Progenitor cell of endocrine pancreas (in vitro differentiated cells): ENCODE data around the gene SAMD4A. TPM values are rescaled to one million over a fixed set of nuclear protein-coding genes. Genes with fewer than 3 reads are reported as not detected.
"Not testable (repeated sequence)": the region's sequence is repeated elsewhere in the genome, so short reads cannot be mapped to it uniquely, and the experiment has no call there.

Experiments used
- DNase-seq: peaks from one replicate; pipeline ENCODE4 v3.0.0; 2021; ENCODE audit warnings: low spot score; ENCODE audit not compliant: unreplicated experiment
- H3K27ac Mint-ChIP-seq: 2 replicates; pipeline ENCODE4 v1.8.0; 2021; ENCODE audit warnings: mild to moderate bottlenecking, moderate library complexity, mixed read lengths
- H3K27me3 Mint-ChIP-seq: 2 replicates; pipeline ENCODE4 v1.8.0; 2021; ENCODE audit warnings: mixed read lengths
- H3K36me3 Mint-ChIP-seq: 2 replicates; pipeline ENCODE4 v1.8.0; 2022; ENCODE audit warnings: mixed read lengths; ENCODE audit not compliant: insufficient read depth
- H3K4me1 Mint-ChIP-seq: 2 replicates; pipeline ENCODE4 v1.8.0; 2021; ENCODE audit warnings: low read depth, mixed read lengths
- H3K4me3 Mint-ChIP-seq: 2 replicates; pipeline ENCODE4 v1.8.0; 2021; ENCODE audit warnings: low read depth, mild to moderate bottlenecking, moderate library complexity, mixed read lengths
- H3K9me3 Mint-ChIP-seq: 2 replicates; pipeline ENCODE4 v1.8.0; 2021; ENCODE audit warnings: low read depth, mixed read lengths
- CTCF ChIP-seq: fragments of 200-600 bp; sonication (generic); IDR thresholded peaks from one replicate; pipeline ENCODE4 v1.5.0; 2021; ENCODE audit warnings: antibody characterized with exemption, mild to moderate bottlenecking; ENCODE audit not compliant: unreplicated experiment
- total RNA-seq: library from RNA; stranded (reverse); gene quantifications from 2 replicates; pipeline ENCODE4 v1.2.1, GENCODE V29; 2021

Gene SAMD4A
- total RNA-seq, 1 donor from 2014 or later: 9.1 TPM

DNA sequence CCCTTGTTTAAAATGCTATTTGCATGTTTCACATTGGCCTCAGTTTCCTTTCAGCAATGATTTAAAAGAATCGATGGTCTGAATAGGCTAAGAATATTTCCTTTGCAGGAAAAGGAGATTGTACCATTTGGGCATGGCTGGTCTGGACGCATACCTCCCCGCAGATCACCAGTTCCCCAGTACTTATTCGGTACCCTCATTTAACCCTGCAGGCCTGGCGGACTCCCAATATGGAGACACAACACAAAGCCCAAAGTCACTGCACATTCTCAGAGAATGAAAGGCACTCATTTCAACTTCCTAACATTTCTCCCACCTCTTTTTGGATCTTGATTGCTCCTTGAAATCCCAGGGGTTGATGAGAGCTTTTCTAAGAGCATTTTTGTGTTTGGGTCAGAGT lies 182.8 kb downstream of the SAMD4A start:
- DNase-seq: no peak
- no peak overlapping the region for H3K27ac Mint-ChIP-seq
- H3K4me3 Mint-ChIP-seq: no peak overlapping the region
- no peak for TF ChIP-seq CTCF
- H3K4me1 Mint-ChIP-seq: no peaks in the 10 kb centered on the region
- no peaks in the 10 kb centered on the region for H3K9me3 Mint-ChIP-seq
- H3K27me3 Mint-ChIP-seq: no peaks in the 10 kb centered on the region
- H3K36me3 Mint-ChIP-seq: no peaks in the 10 kb centered on the region

DNA sequence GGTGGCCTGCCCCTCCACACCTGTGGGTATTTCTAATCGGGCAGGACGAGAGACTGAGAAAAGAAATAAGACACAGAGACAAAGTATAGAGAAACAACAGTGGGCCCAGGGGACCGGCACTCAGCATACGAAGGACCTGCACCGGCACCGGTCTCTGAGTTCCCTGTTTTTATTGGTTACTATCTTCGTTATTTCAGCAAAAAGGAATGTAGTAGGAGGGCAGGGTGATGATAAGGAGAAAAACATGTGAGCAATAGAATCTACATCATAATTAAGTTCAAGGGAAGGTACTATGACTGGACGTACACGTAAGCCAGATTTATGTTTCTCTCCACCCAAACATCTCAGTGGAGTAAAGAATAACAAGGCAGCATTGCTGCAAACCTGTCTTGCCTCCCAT lies 185.7 kb downstream of the SAMD4A start:
- H3K9me3 Mint-ChIP-seq, H3K4me3 Mint-ChIP-seq, DNase-seq, H3K27ac Mint-ChIP-seq, H3K4me1 Mint-ChIP-seq, H3K36me3 Mint-ChIP-seq, H3K27me3 Mint-ChIP-seq: not testable (repeated sequence)

DNA sequence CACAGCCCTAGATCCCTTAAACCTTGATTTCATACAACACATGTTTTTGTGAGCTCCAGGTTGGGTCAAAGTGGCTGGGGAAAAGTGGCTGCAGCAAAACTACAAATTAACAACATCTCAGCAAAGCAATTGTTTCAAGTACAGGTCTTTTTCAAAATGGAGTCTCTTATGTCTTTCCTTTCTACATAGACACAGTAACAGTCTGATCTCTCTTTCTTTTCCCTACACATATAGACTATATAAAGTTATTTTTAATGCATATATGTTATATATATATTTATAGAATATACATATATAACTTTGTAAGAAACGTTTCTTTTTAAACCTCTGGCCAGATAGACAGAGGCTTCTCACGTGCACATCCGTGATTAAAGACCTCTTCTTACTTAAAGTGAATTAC lies 186.5 kb downstream of the SAMD4A start:
- not testable (repeated sequence) for H3K36me3 Mint-ChIP-seq, H3K27ac Mint-ChIP-seq, DNase-seq, H3K4me3 Mint-ChIP-seq, H3K4me1 Mint-ChIP-seq, H3K9me3 Mint-ChIP-seq, H3K27me3 Mint-ChIP-seq

DNA sequence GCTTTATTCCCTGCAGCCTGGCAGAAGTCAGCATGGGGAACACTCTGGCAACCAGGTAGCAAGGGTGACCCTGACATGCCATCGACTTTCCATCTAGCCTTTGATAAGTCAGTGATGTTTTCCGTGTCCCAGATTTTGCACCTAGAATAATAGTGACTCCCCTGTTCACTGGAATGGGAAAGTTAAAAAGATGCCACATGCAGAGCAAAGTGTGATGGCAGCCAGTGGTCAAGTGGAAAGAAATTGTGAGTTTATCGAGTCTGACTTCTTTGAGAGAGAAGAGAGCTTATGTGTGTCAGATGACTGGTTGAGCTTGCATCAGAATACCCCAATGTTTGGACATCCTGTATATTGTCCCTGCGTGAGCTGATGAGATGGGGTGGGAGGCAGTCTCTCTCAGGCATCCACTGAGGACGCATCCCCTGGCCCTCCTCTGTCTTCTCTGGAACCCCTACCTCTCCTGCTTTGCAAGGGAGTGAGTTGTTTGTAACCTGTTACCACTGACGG lies 187.2 kb downstream of the SAMD4A start:
- no peaks in the 10 kb centered on the region for H3K36me3 Mint-ChIP-seq
- H3K27me3 Mint-ChIP-seq: peaks cover 4% of the 10 kb centered on the region
- no peak for DNase-seq
- TF ChIP-seq CTCF: no peak
- no peak overlapping the region for H3K27ac Mint-ChIP-seq
- no peaks in the 10 kb centered on the region for H3K4me1 Mint-ChIP-seq
- no peaks in the 10 kb centered on the region for H3K9me3 Mint-ChIP-seq
- H3K4me3 Mint-ChIP-seq: no peak overlapping the region

GRCh38 chr14:54754623-54755386 lies 187.9 kb downstream of the SAMD4A start:
- H3K4me3 Mint-ChIP-seq: no peak overlapping the region
- H3K36me3 Mint-ChIP-seq: no peaks in the 10 kb centered on the region
- no peaks in the 10 kb centered on the region for H3K4me1 Mint-ChIP-seq
- no peak overlapping the region for H3K27ac Mint-ChIP-seq
- peaks cover 4% of the 10 kb centered on the region for H3K27me3 Mint-ChIP-seq
- TF ChIP-seq CTCF: no peak
- no peak for DNase-seq
- H3K9me3 Mint-ChIP-seq: no peaks in the 10 kb centered on the region

DNA sequence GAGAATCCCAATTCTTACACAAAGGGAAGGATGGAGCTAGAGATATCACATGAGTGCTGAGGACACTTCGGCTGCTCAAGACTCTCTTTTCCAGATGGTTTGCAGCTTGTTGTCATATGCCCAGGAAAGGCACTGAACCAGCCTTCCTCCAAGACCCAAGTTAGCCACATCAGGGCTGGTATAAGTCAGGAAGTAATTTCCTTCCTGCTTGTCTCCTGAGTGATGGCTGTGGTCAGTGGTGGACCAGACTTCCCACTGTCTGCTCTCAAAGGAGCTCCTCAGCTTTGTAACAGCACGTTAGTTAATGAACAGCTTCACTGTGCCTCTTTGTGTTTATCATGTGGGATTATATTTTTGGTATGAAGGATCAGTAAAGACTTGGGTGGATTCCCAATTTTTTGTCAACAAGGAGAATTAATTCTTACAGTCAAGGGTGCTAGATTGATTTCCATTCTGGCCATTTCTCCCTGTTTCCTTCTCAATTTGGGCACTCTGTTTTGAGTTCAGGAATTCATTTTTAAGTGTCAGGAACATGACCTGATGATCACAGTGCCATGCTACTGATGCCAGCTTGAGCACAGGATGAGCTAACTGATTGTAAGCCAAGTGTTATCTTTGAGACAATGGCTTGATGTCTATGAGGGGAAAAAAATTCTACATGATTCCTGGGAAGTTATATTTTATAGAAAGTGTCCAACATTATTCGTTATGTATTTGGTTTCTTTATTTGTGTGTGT lies 189.9 kb downstream of the SAMD4A start:
- no peak for DNase-seq
- no peaks in the 10 kb centered on the region for H3K4me1 Mint-ChIP-seq
- H3K9me3 Mint-ChIP-seq: no peaks in the 10 kb centered on the region
- peaks cover 4% of the 10 kb centered on the region for H3K27me3 Mint-ChIP-seq
- no peak overlapping the region for H3K27ac Mint-ChIP-seq
- no peaks in the 10 kb centered on the region for H3K36me3 Mint-ChIP-seq
- no peak overlapping the region for H3K4me3 Mint-ChIP-seq
- no peak for TF ChIP-seq CTCF
